ENCODE measurements around the gene COL25A1.
A peak's percentile ranks its signal among the peaks of the same experiment; 100 is the strongest.
"Not testable (repeated sequence)": the region's sequence is repeated elsewhere in the genome, so short reads cannot be mapped to it uniquely, and the experiment has no call there.

Gene COL25A1

GRCh38 chr4:109119852-109120251, 182.6 kb downstream of the COL25A1 start:
- DNase-seq, result no peak

GRCh38 chr4:109118635-109119034, 183.8 kb downstream of the COL25A1 start:
- DNase-seq, result no peak

- DNase-seq, result no peak
Observed at GRCh38 chr4:109114501-109114900, 188.0 kb downstream of the COL25A1 start.

- peak in 2 of 3 donors; percentile 15 to 24 for DNase-seq
Observed at GRCh38 chr4:109113521-109113920, 188.9 kb downstream of the COL25A1 start.

GRCh38 chr4:109111031-109111430, 191.4 kb downstream of the COL25A1 start:
- no peak for DNase-seq

GRCh38 chr4:109108215-109108614, 194.2 kb downstream of the COL25A1 start:
- DNase-seq, result not testable (repeated sequence)

- no peak for DNase-seq
Observed at GRCh38 chr4:109094056-109094455, 208.4 kb downstream of the COL25A1 start.

GRCh38 chr4:109091727-109092409, 210.6 kb downstream of the COL25A1 start:
- DNase-seq, result no peak

- DNase-seq, result peak in 1 of 3 donors; percentile 15
Observed at GRCh38 chr4:109083911-109084310, 218.5 kb downstream of the COL25A1 start.

GRCh38 chr4:109079731-109080130, 222.7 kb downstream of the COL25A1 start:
- DNase-seq, result peak in 1 of 3 donors; percentile 39

GRCh38 chr4:109079201-109079600, 223.3 kb downstream of the COL25A1 start:
- no peak for DNase-seq

- no peak for DNase-seq
Observed at GRCh38 chr4:109078724-109079123, 223.7 kb downstream of the COL25A1 start.

- no peak for DNase-seq
Observed at GRCh38 chr4:109077505-109077904, 225.0 kb downstream of the COL25A1 start.

GRCh38 chr4:109076709-109077108, 225.7 kb downstream of the COL25A1 start:
- not testable (repeated sequence) for DNase-seq

GRCh38 chr4:109075621-109076020, 226.8 kb downstream of the COL25A1 start:
- DNase-seq, result no peak

GRCh38 chr4:109072595-109072994, 229.9 kb downstream of the COL25A1 start:
- peak; percentile 56 to 84 (median 80) for DNase-seq

GRCh38 chr4:109070677-109071076, 231.8 kb downstream of the COL25A1 start:
- DNase-seq, result not testable (repeated sequence)

- DNase-seq, result no peak
Observed at GRCh38 chr4:109067508-109068235, 234.8 kb downstream of the COL25A1 start.

- no peak for DNase-seq
Observed at GRCh38 chr4:109065006-109065405, 237.5 kb downstream of the COL25A1 start.

- no peak for DNase-seq
Observed at GRCh38 chr4:109053257-109053656, 249.2 kb downstream of the COL25A1 start.

GRCh38 chr4:109052821-109053220, 249.6 kb downstream of the COL25A1 start:
- DNase-seq, result peak in 2 of 3 donors; percentile 14 to 22

GRCh38 chr4:109051054-109051453, 251.4 kb downstream of the COL25A1 start:
- no peak for DNase-seq

GRCh38 chr4:109049926-109050325, 252.5 kb downstream of the COL25A1 start:
- DNase-seq, result no peak

GRCh38 chr4:109046471-109047201, 255.8 kb downstream of the COL25A1 start:
- peak; percentile 25 to 35 (median 26) for DNase-seq

Data from suppressor macrophage treated with lipopolysaccharide for 1 hour (primary cell).